HepG2 (cell line): ENCODE results near the gene CORT. TPM values are rescaled to one million over a fixed set of nuclear protein-coding genes. Genes with fewer than 3 reads are reported as not detected.

ENCODE experiments used
- FOXA3 ChIP-seq: IDR thresholded peaks from 2 replicates; pipeline ENCODE4 v1.6.1; 2016; ENCODE audit warnings: missing genetic modification reagents, missing compliant biosample characterization
- GTF2F1 ChIP-seq: fragments of 150-350 bp; IDR thresholded peaks from 2 replicates; pipeline ENCODE4 v1.6.1; 2014; ENCODE audit warnings: low read length
- HMGXB4 ChIP-seq, 2 experiments: sonication (generic) in 1 of 2; formaldehyde crosslinking in 1 of 2; IDR thresholded peaks; 2 replicates each; pipeline versions ENCODE4 v1.4.0 to v1.6.1; 2018 to 2020; ENCODE audit warnings: missing genetic modification reagents in 2 of 2, borderline replicate concordance in 1 of 2, low read depth in 1 of 2, mild to moderate bottlenecking in 1 of 2, missing biosample characterization in 1 of 2
- KAT8 ChIP-seq: IDR thresholded peaks from 2 replicates; pipeline ENCODE4 v1.6.1; 2016; ENCODE audit warnings: missing genetic modification reagents, missing compliant biosample characterization
- NCOA2 ChIP-seq: sonication (generic); formaldehyde crosslinking; IDR thresholded peaks from 2 replicates; pipeline ENCODE4 v1.8.0; 2022; ENCODE audit warnings: inconsistent platforms
- NR3C1 ChIP-seq: sonication (generic); formaldehyde crosslinking; IDR thresholded peaks from 2 replicates; pipeline ENCODE4 v1.4.0; 2020; ENCODE audit warnings: missing genetic modification reagents
- RORA ChIP-seq: sonication (generic); formaldehyde crosslinking; IDR thresholded peaks from 2 replicates; pipeline ENCODE4 v1.5.0; 2020; ENCODE audit warnings: mild to moderate bottlenecking, missing genetic modification reagents, moderate library complexity
- TFDP2 ChIP-seq: sonication (generic); formaldehyde crosslinking; IDR thresholded peaks from 2 replicates; pipeline ENCODE4 v1.4.0; 2020; ENCODE audit warnings: missing genetic modification reagents
- THAP8 ChIP-seq: sonication (generic); formaldehyde crosslinking; IDR thresholded peaks from 2 replicates; pipeline ENCODE4 v1.5.1; 2020; ENCODE audit warnings: missing genetic modification reagents, mild to moderate bottlenecking, borderline replicate concordance
- ZBTB7A ChIP-seq: sonication (generic); formaldehyde crosslinking; IDR thresholded peaks from 2 replicates; pipeline ENCODE4 v1.8.0; 2022; ENCODE audit warnings: mild to moderate bottlenecking, missing genetic modification reagents
- ZNF180 ChIP-seq: sonication (generic); formaldehyde crosslinking; IDR thresholded peaks from 2 replicates; pipeline ENCODE4 v1.4.0; 2020; ENCODE audit warnings: low read depth, missing genetic modification reagents, borderline replicate concordance
- polyA plus RNA-seq, 8 experiments: library from polyadenylated mRNA; depleted of rRNA in 3 of 8; stranded (reverse) in 7 of 8; unstranded in 1 of 8; fragments of >200 nt; fragmentation: Illumina TruSeq in 4 of 8; extraction: Trizol in 4 of 8; gene quantifications; 2 replicates each; pipeline versions ENCODE4 v1.2.1 to v1.2.3, GENCODE V29; 2011 to 2016; ENCODE audit warnings: low read depth in 4 of 8, missing spikeins in 1 of 8, mixed read lengths in 1 of 8; ENCODE audit not compliant: insufficient read depth in 1 of 8
- total RNA-seq, 5 experiments: library from RNA; depleted of rRNA; stranded (reverse); fragments of >200 nt; fragmentation: Illumina TruSeq; extraction: Trizol; gene quantifications; 2 replicates each; pipeline ENCODE4 v1.2.3, GENCODE V29; 2016; ENCODE audit warnings: low read depth in 1 of 5

CORT gene
- total and polyA plus RNA-seq, 2 of the 13 experiments (the other 11 are each of a cell fraction or from before 2014, with no cell fraction given), result 0.11 to 0.62 TPM

GRCh38 chr1:10430216-10431069 lies 19.4 kb upstream of the CORT start, which contains the start of gene CENPS (continued):
- TF ChIP-seq THAP8 (CRISPR knock-in tag) (no peak), GTF2F1 (no peak), NR3C1 (no peak), HMGXB4 (CRISPR knock-in tag; IDR thresholded peaks at IDR 0.05; ENCODE audit: borderline replicate concordance in 1 of 2, low read depth in 1 of 2) (peak; percentile 90), KAT8 (CRISPR knock-in tag) (peak; percentile 82), FOXA3 (peak; percentile 69), ZNF180 (CRISPR knock-in tag) (0 out of 2 replicates have a peak, but pooled peaks have one; percentile 70), TFDP2 (peak; percentile 100), RORA (CRISPR knock-in tag) (no peak), NCOA2 (CRISPR knock-in tag) (peak; percentile 17; the same call in 1 of the 2 replicates), ZBTB7A (CRISPR knock-in tag) (peak; percentile 57; the same call in 1 of the 2 replicates)
